Suppressor macrophage (primary cell): Measurements from ENCODE around the gene TRIM63.

Experiments used
- DNase-seq, 4 experiments: peaks; one replicate each; pipeline ENCODE4 v3.0.0-alpha.2; 2020 to 2022

The TRIM63 gene

DNA sequence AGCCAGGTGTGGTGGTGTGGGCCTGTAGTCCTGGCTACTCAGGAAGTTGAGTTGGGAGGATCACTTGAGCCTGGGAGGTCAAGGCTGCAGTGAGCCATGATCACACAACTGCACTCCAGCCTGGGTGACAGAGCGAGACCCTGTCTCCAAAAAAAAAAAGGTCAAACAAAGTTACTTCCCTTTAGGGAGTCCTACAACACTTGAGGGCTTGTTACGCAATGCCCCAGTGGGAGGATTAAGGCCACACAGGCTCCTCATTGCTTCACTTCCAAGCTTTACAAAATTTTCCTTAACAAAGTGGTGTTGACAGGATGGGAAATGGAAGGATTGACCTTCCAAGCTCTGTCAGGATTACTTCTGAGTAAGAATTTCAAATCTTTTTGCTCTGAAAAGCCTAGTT lies 52.1 kb downstream of the TRIM63 start:
- peak; percentile 89 to 97 (median 94) for DNase-seq

- DNase-seq = no peak
Measured at GRCh38 chr1:26014179-26014578, 53.3 kb downstream of the TRIM63 start.

DNA sequence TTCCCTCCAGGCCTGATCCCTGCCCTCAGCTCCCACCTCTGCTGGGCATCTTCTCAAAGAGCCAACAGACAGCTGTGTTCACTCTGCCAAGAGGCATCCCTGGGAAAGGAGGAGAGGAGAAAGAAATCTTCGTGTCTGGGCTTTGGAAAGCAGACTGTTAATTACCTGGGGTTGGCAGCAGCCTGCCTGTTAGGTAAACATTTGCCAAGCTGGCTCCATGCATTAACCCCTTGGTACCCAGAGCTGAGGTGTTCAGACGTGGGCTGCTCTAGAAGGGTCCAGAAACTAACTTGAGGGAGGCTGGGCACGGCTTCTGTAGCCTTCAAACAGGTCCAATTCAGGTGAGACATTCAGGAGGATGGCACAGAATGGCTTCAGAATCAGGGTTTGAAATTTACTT lies 54.6 kb downstream of the TRIM63 start:
- no peak for DNase-seq

GRCh38 chr1:26010825-26011224 lies 56.6 kb downstream of the TRIM63 start:
- DNase-seq = no peak

- no peak for DNase-seq
Measured at GRCh38 chr1:26009796-26010447, 57.5 kb downstream of the TRIM63 start.

DNA sequence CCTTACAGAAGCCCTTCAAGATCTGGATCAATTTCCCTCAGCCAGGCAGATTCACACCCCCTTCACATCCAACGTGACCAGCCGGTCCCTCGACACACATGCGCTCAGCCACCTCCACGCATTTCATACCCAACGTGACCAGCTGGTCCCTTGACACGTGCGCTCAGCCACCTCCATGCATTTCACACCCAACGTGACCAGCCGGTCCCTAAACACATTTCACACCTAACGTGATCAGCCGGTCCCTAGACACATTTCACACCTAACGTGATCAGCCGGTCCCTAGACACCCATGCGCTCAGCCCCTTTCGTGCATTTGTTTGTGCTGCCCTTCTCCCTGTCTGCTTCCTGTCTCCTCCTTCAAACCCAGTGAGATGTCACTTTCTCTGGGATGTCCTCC lies 60.7 kb downstream of the TRIM63 start:
- no peak for DNase-seq

DNA sequence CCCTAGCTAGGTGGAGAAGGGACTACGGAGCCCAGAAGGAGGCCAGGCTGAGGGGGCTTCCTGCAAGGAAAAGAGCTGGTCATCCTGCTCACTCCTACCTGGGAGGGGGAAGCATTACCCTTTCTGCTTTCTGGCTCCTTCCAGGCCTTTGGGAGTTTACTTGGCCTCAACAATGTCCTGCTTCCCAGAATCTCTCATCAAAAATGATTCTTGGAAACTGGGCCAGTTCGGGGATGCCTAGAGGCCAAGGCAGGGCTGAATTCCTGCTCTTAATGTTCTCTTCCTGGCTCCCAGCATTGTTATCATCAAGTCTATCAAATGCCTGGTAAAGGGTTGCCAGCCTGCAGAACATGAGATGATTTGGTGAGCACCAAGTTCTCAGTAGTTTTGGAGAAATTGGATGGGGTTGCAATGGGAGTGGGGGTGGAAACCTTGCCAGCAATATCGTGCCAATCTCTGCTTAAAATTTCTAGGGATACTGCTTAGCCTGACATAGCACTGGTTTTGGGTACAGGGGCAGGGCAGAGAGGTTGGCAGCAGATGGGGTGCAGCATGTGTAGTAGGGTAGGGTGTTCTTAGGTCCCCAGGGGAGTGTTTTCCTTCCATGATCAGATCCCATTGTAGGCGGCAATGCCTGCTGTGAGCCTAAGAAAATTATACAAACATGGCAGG lies 61.9 kb downstream of the TRIM63 start:
- DNase-seq = no peak

- DNase-seq = no peak
Measured at GRCh38 chr1:26003756-26004155, 63.7 kb downstream of the TRIM63 start.

DNA sequence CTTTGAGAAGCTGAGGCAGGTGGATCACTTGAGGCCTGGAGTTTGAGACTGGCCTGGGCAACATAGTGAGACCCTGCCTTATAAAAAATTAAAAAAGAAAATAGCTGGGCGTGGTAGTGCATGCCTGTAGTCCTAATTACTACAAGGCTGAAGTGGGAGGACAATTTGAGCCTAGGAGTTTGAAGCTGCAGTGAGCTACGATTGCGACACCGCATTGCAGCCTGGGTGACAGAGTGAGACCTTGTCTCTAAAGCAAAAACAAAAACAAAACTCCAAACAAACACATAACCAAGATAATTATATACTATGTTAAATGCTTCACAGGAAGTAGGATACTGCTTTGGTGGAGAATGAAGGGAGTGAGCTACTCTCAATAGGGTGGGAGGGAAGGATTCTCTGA lies 64.2 kb downstream of the TRIM63 start:
- peak; percentile 21 to 62 (median 58) for DNase-seq
